HepG2 (cell line): ENCODE measurements around the gene NUP88. TPM values are rescaled to one million over a fixed set of nuclear protein-coding genes. Genes with fewer than 3 reads are reported as not detected.

Experiments used
- BRCA1 ChIP-seq: sonication (generic); formaldehyde crosslinking; IDR thresholded peaks from 2 replicates; pipeline ENCODE4 v1.4.0; 2020; ENCODE audit warnings: missing genetic modification reagents
- CENPX ChIP-seq: sonication (generic); formaldehyde crosslinking; IDR thresholded peaks from 2 replicates; pipeline ENCODE4 v1.9.0; 2021; ENCODE audit warnings: mild to moderate bottlenecking, missing genetic modification reagents, moderate library complexity
- CHCHD3 ChIP-seq: sonication (generic); formaldehyde crosslinking; IDR thresholded peaks from 2 replicates; pipeline ENCODE4 v1.8.0; 2022; ENCODE audit warnings: mild to moderate bottlenecking, missing genetic modification reagents, moderate library complexity
- EED ChIP-seq: sonication (generic); formaldehyde crosslinking; IDR thresholded peaks from 2 replicates; pipeline ENCODE4 v1.5.0; 2020; ENCODE audit warnings: mild to moderate bottlenecking, missing genetic modification reagents
- GABPA ChIP-seq, 2 experiments: IDR thresholded peaks; 2 replicates each; pipeline ENCODE4 v1.6.1; 2011 to 2016; ENCODE audit warnings: low read depth in 2 of 2, low read length in 1 of 2, missing biosample characterization in 1 of 2, missing genetic modification characterization in 1 of 2
- MEIS2 ChIP-seq: sonication (generic); formaldehyde crosslinking; IDR thresholded peaks from 2 replicates; pipeline ENCODE4 v1.9.0; 2021; ENCODE audit warnings: mild to moderate bottlenecking, missing genetic modification reagents
- NCOR1 ChIP-seq: fragments of 200-600 bp; sonication (generic); IDR thresholded peaks from 2 replicates; pipeline ENCODE4 v1.7.0; 2017; ENCODE audit warnings: antibody characterized with exemption, low read length, borderline replicate concordance
- NFIC ChIP-seq: IDR thresholded peaks from 2 replicates; pipeline ENCODE4 v1.6.1; 2012; ENCODE audit warnings: mild to moderate bottlenecking, low read length, inconsistent platforms
- NPAS2 ChIP-seq: sonication (generic); formaldehyde crosslinking; IDR thresholded peaks from 2 replicates; pipeline ENCODE4 v1.8.0; 2022; ENCODE audit warnings: mild to moderate bottlenecking, missing genetic modification reagents, borderline replicate concordance
- TBX2 ChIP-seq: sonication (generic); formaldehyde crosslinking; IDR thresholded peaks from 2 replicates; pipeline ENCODE4 v1.5.0; 2020; ENCODE audit warnings: missing genetic modification reagents, mild to moderate bottlenecking, borderline replicate concordance
- ZMYM2 ChIP-seq: sonication (generic); formaldehyde crosslinking; IDR thresholded peaks from 2 replicates; pipeline ENCODE4 v1.8.0; 2022; ENCODE audit warnings: mild to moderate bottlenecking, missing genetic modification reagents
- ZNF251 ChIP-seq: sonication (generic); formaldehyde crosslinking; IDR thresholded peaks from 2 replicates; pipeline ENCODE4 v1.9.0; 2021; ENCODE audit warnings: mild to moderate bottlenecking, missing genetic modification reagents
- ZNF317 ChIP-seq: sonication (generic); formaldehyde crosslinking; IDR thresholded peaks from 2 replicates; pipeline ENCODE4 v1.5.0; 2020; ENCODE audit warnings: mild to moderate bottlenecking, missing genetic modification reagents
- ZNF709 ChIP-seq: sonication (generic); formaldehyde crosslinking; IDR thresholded peaks from 2 replicates; pipeline ENCODE4 v1.5.0; 2020; ENCODE audit warnings: mild to moderate bottlenecking, missing genetic modification reagents
- ZNF749 ChIP-seq: sonication (generic); formaldehyde crosslinking; IDR thresholded peaks from 2 replicates; pipeline ENCODE4 v1.8.0; 2022; ENCODE audit warnings: mild to moderate bottlenecking, missing genetic modification reagents, moderate library complexity, borderline replicate concordance
- ZNF841 ChIP-seq: sonication (generic); formaldehyde crosslinking; IDR thresholded peaks from 2 replicates; pipeline ENCODE4 v1.8.1; 2023; ENCODE audit warnings: missing genetic modification reagents, borderline replicate concordance
- polyA plus RNA-seq, 8 experiments: library from polyadenylated mRNA; depleted of rRNA in 3 of 8; stranded (reverse) in 7 of 8; unstranded in 1 of 8; fragments of >200 nt; fragmentation: Illumina TruSeq in 4 of 8; extraction: Trizol in 4 of 8; gene quantifications; 2 replicates each; pipeline versions ENCODE4 v1.2.1 to v1.2.3, GENCODE V29; 2011 to 2016; ENCODE audit warnings: low read depth in 4 of 8, missing spikeins in 1 of 8, mixed read lengths in 1 of 8; ENCODE audit not compliant: insufficient read depth in 1 of 8
- total RNA-seq, 5 experiments: library from RNA; depleted of rRNA; stranded (reverse); fragments of >200 nt; fragmentation: Illumina TruSeq; extraction: Trizol; gene quantifications; 2 replicates each; pipeline ENCODE4 v1.2.3, GENCODE V29; 2016; ENCODE audit warnings: low read depth in 1 of 5
- TF ChIP-seq, protein P1 (sequence below): sonication (generic); formaldehyde crosslinking; IDR thresholded peaks from 2 replicates; pipeline ENCODE4 v1.5.1; 2020; ENCODE audit warnings: missing genetic modification reagents, mild to moderate bottlenecking, borderline replicate concordance
- TF ChIP-seq, protein P2 (sequence below): sonication (generic); formaldehyde crosslinking; IDR thresholded peaks from 2 replicates; pipeline ENCODE4 v1.5.0; 2020; ENCODE audit warnings: mild to moderate bottlenecking, missing genetic modification reagents, borderline replicate concordance
- TF ChIP-seq, protein P3 (sequence below): sonication (generic); formaldehyde crosslinking; IDR thresholded peaks from 2 replicates; pipeline ENCODE4 v1.4.0; 2020; ENCODE audit warnings: missing genetic modification reagents
- TF ChIP-seq, protein P4 (sequence below): sonication (generic); formaldehyde crosslinking; IDR thresholded peaks from 2 replicates; pipeline ENCODE4 v1.5.1; 2020; ENCODE audit warnings: mild to moderate bottlenecking, missing genetic modification reagents, moderate library complexity

The NUP88 gene
- total and polyA plus RNA-seq, 2 of the 13 experiments (the other 11 are each of a cell fraction or from before 2014, with no cell fraction given): 48.2 to 130 TPM

DNA sequence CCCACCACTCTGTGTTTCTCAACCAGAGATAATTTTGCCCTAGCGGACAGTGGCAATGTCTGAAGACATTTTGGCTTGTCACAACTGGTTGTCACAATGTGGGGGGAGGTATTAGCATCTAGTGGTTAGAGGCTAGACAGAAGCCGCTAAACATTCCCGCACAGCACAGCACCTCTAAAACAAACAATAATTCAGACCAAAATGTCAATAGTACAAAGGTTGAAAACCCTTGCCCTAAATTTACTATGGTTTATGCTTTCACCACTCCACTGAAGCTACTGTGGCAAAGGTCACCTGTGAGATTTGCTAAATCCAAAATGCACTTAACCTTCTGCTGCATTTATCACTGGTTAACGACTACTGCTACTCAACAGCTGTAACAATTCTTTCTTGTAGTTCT, 14.1 kb downstream of the NUP88 start (continued):
- TF ChIP-seq NFIC (no peak), ZNF709 (CRISPR knock-in tag) (0 out of 2 replicates have a peak, but pooled peaks have one; percentile 36), ZNF841 (CRISPR knock-in tag) (no peak), NCOR1 (peak; percentile 95), TBX2 (CRISPR knock-in tag) (no peak; the same call in 1 of the 2 replicates), ZNF317 (CRISPR knock-in tag) (no peak), ZNF749 (CRISPR knock-in tag) (no peak), EED (no peak), ZNF251 (CRISPR knock-in tag) (no peak), MEIS2 (CRISPR knock-in tag) (no peak), NPAS2 (CRISPR knock-in tag) (no peak), ZMYM2 (CRISPR knock-in tag) (no peak), CHCHD3 (CRISPR knock-in tag) (no peak), BRCA1 (no peak), CENPX (no peak), GABPA (IDR thresholded peaks at IDR 0.05; ENCODE audit: low read depth, low read length) (no peak), GABPA (CRISPR knock-in tag; IDR thresholded peaks at IDR 0.05; ENCODE audit: low read depth) (peak; percentile 47)
- TF ChIP-seq, protein P1, sequence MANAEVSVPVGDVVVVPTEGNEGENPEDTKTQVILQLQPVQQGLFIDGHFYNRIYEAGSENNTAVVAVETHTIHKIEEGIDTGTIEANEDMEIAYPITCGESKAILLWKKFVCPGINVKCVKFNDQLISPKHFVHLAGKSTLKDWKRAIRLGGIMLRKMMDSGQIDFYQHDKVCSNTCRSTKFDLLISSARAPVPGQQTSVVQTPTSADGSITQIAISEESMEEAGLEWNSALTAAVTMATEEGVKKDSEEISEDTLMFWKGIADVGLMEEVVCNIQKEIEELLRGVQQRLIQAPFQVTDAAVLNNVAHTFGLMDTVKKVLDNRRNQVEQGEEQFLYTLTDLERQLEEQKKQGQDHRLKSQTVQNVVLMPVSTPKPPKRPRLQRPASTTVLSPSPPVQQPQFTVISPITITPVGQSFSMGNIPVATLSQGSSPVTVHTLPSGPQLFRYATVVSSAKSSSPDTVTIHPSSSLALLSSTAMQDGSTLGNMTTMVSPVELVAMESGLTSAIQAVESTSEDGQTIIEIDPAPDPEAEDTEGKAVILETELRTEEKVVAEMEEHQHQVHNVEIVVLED (CRISPR knock-in tag): no peak; the same call in 1 of the 2 replicates
- TF ChIP-seq, protein P2, sequence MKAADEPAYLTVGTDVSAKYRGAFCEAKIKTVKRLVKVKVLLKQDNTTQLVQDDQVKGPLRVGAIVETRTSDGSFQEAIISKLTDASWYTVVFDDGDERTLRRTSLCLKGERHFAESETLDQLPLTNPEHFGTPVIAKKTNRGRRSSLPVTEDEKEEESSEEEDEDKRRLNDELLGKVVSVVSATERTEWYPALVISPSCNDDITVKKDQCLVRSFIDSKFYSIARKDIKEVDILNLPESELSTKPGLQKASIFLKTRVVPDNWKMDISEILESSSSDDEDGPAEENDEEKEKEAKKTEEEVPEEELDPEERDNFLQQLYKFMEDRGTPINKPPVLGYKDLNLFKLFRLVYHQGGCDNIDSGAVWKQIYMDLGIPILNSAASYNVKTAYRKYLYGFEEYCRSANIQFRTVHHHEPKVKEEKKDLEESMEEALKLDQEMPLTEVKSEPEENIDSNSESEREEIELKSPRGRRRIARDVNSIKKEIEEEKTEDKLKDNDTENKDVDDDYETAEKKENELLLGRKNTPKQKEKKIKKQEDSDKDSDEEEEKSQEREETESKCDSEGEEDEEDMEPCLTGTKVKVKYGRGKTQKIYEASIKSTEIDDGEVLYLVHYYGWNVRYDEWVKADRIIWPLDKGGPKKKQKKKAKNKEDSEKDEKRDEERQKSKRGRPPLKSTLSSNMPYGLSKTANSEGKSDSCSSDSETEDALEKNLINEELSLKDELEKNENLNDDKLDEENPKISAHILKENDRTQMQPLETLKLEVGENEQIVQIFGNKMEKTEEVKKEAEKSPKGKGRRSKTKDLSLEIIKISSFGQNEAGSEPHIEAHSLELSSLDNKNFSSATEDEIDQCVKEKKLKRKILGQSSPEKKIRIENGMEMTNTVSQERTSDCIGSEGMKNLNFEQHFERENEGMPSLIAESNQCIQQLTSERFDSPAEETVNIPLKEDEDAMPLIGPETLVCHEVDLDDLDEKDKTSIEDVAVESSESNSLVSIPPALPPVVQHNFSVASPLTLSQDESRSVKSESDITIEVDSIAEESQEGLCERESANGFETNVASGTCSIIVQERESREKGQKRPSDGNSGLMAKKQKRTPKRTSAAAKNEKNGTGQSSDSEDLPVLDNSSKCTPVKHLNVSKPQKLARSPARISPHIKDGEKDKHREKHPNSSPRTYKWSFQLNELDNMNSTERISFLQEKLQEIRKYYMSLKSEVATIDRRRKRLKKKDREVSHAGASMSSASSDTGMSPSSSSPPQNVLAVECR (CRISPR knock-in tag): peak; percentile 71; the same call in 1 of the 2 replicates
- TF ChIP-seq, protein P3, sequence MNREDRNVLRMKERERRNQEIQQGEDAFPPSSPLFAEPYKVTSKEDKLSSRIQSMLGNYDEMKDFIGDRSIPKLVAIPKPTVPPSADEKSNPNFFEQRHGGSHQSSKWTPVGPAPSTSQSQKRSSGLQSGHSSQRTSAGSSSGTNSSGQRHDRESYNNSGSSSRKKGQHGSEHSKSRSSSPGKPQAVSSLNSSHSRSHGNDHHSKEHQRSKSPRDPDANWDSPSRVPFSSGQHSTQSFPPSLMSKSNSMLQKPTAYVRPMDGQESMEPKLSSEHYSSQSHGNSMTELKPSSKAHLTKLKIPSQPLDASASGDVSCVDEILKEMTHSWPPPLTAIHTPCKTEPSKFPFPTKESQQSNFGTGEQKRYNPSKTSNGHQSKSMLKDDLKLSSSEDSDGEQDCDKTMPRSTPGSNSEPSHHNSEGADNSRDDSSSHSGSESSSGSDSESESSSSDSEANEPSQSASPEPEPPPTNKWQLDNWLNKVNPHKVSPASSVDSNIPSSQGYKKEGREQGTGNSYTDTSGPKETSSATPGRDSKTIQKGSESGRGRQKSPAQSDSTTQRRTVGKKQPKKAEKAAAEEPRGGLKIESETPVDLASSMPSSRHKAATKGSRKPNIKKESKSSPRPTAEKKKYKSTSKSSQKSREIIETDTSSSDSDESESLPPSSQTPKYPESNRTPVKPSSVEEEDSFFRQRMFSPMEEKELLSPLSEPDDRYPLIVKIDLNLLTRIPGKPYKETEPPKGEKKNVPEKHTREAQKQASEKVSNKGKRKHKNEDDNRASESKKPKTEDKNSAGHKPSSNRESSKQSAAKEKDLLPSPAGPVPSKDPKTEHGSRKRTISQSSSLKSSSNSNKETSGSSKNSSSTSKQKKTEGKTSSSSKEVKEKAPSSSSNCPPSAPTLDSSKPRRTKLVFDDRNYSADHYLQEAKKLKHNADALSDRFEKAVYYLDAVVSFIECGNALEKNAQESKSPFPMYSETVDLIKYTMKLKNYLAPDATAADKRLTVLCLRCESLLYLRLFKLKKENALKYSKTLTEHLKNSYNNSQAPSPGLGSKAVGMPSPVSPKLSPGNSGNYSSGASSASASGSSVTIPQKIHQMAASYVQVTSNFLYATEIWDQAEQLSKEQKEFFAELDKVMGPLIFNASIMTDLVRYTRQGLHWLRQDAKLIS: no peak
- TF ChIP-seq, protein P4, sequence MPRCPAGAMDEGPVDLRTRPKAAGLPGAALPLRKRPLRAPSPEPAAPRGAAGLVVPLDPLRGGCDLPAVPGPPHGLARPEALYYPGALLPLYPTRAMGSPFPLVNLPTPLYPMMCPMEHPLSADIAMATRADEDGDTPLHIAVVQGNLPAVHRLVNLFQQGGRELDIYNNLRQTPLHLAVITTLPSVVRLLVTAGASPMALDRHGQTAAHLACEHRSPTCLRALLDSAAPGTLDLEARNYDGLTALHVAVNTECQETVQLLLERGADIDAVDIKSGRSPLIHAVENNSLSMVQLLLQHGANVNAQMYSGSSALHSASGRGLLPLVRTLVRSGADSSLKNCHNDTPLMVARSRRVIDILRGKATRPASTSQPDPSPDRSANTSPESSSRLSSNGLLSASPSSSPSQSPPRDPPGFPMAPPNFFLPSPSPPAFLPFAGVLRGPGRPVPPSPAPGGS (CRISPR knock-in tag): no peak
